Trophoblast cell (in vitro differentiated cells and primary cell): ENCODE data around the gene ARHGAP26. TPM values are rescaled to one million over a fixed set of nuclear protein-coding genes. Genes with fewer than 3 reads are reported as not detected.
A peak's percentile ranks its signal among the peaks of the same experiment; 100 is the strongest.

ENCODE experiments used
- DNase-seq, 2 donors: peaks; one replicate each; pipeline ENCODE4 v3.0.0-alpha.2; 2016
- H2AFZ ChIP-seq: 2 replicates; pipeline ENCODE4 v1.6.1; 2013; ENCODE audit warnings: low read length, moderate library complexity, mild to moderate bottlenecking; ENCODE audit not compliant: insufficient read depth, poor library complexity
- H2AK5ac ChIP-seq: 2 replicates; pipeline ENCODE4 v1.6.1; 2013; ENCODE audit warnings: mild to moderate bottlenecking, low read length
- H2BK120ac ChIP-seq: 2 replicates; pipeline ENCODE4 v1.6.1; 2013; ENCODE audit warnings: low read length, mild to moderate bottlenecking, moderate library complexity; ENCODE audit not compliant: insufficient read depth, poor library complexity
- H2BK12ac ChIP-seq: 2 replicates; pipeline ENCODE4 v1.6.1; 2013; ENCODE audit warnings: mild to moderate bottlenecking, low read length, moderate library complexity
- H2BK5ac ChIP-seq: 2 replicates; pipeline ENCODE4 v1.6.1; 2013; ENCODE audit warnings: low read length, low read depth, moderate library complexity, mild to moderate bottlenecking; ENCODE audit not compliant: poor library complexity
- H3K14ac ChIP-seq: 2 replicates; pipeline ENCODE4 v1.6.1; 2013; ENCODE audit warnings: mild to moderate bottlenecking, low read length
- H3K18ac ChIP-seq: 2 replicates; pipeline ENCODE4 v1.6.1; 2013; ENCODE audit warnings: mild to moderate bottlenecking, low read length
- H3K23ac ChIP-seq: 2 replicates; pipeline ENCODE4 v1.6.1; 2013; ENCODE audit warnings: low read length
- H3K27ac ChIP-seq: 2 replicates; pipeline ENCODE4 v1.5.1; 2013; ENCODE audit warnings: low read depth, mild to moderate bottlenecking, inconsistent platforms, low read length, moderate library complexity
- H3K27me3 ChIP-seq: 2 replicates; pipeline ENCODE4 v1.6.1; 2013; ENCODE audit warnings: inconsistent platforms, mild to moderate bottlenecking, low read length, moderate library complexity; ENCODE audit not compliant: insufficient read depth
- H3K36me3 ChIP-seq, 2 experiments: 1 replicate in 1 of 2; 2 replicates in 1 of 2; pipeline ENCODE4 v1.6.1; 2013; ENCODE audit warnings: low read length in 2 of 2, mild to moderate bottlenecking in 2 of 2, moderate library complexity in 1 of 2; ENCODE audit not compliant: insufficient read depth in 2 of 2, control insufficient read depth in 1 of 2
- H3K4ac ChIP-seq: 2 replicates; pipeline ENCODE4 v1.6.1; 2013; ENCODE audit warnings: low read depth, mild to moderate bottlenecking, low read length, moderate library complexity
- H3K4me1 ChIP-seq, 2 experiments: 1 replicate in 1 of 2; 2 replicates in 1 of 2; pipeline ENCODE4 v1.6.1; 2013; ENCODE audit warnings: low read length in 2 of 2, mild to moderate bottlenecking in 2 of 2, moderate library complexity in 1 of 2; ENCODE audit not compliant: insufficient read depth in 2 of 2, control insufficient read depth in 1 of 2
- H3K4me2 ChIP-seq: 2 replicates; pipeline ENCODE4 v1.6.1; 2013; ENCODE audit warnings: inconsistent platforms, mild to moderate bottlenecking, low read length, moderate library complexity
- H3K4me3 ChIP-seq: 2 replicates; pipeline ENCODE4 v1.5.1; 2013; ENCODE audit warnings: mild to moderate bottlenecking, low read depth, low read length, inconsistent platforms
- H3K79me1 ChIP-seq: one replicate; pipeline ENCODE4 v1.6.1; 2013; ENCODE audit warnings: low read length
- H3K79me2 ChIP-seq: 2 replicates; pipeline ENCODE4 v1.6.1; 2013; ENCODE audit warnings: low read length, mild to moderate bottlenecking; ENCODE audit not compliant: control insufficient read depth, insufficient read depth, poor library complexity
- H3K9ac ChIP-seq: 2 replicates; pipeline ENCODE4 v1.6.1; 2013; ENCODE audit warnings: mild to moderate bottlenecking, low read length
- H3K9me3 ChIP-seq: 2 replicates; pipeline ENCODE4 v1.6.1; 2013; ENCODE audit warnings: low read depth, mild to moderate bottlenecking, control low read depth, inconsistent platforms, low read length; ENCODE audit not compliant: insufficient read depth
- H4K12ac ChIP-seq: 2 replicates; pipeline ENCODE4 v1.6.1; 2013; ENCODE audit warnings: low read depth, mild to moderate bottlenecking, low read length, moderate library complexity
- H4K8ac ChIP-seq: 2 replicates; pipeline ENCODE4 v1.6.1; 2013; ENCODE audit warnings: low read depth, mild to moderate bottlenecking, low read length, moderate library complexity
- H4K91ac ChIP-seq: one replicate; pipeline ENCODE4 v1.6.1; 2013; ENCODE audit warnings: low read depth, mild to moderate bottlenecking, low read length, moderate library complexity
- WGBS: extraction: QIAGEN DNeasy Blood & Tissue Kit; methylation state at CpG from one replicate; pipeline ENCODE4 v1.1.7; 2013; ENCODE audit warnings: missing lambda C conversion rate; ENCODE audit not compliant: insufficient read length, insufficient coverage; ENCODE audit errors: extremely low coverage; 5-methylcytosine and 5-hydroxymethylcytosine counted together
- polyA plus RNA-seq: library from polyadenylated mRNA; stranded (reverse); fragments of 200-250 nt; gene quantifications from 2 replicates; pipeline ENCODE4 v1.2.3, GENCODE V29; 2013

Gene ARHGAP26, protein sequence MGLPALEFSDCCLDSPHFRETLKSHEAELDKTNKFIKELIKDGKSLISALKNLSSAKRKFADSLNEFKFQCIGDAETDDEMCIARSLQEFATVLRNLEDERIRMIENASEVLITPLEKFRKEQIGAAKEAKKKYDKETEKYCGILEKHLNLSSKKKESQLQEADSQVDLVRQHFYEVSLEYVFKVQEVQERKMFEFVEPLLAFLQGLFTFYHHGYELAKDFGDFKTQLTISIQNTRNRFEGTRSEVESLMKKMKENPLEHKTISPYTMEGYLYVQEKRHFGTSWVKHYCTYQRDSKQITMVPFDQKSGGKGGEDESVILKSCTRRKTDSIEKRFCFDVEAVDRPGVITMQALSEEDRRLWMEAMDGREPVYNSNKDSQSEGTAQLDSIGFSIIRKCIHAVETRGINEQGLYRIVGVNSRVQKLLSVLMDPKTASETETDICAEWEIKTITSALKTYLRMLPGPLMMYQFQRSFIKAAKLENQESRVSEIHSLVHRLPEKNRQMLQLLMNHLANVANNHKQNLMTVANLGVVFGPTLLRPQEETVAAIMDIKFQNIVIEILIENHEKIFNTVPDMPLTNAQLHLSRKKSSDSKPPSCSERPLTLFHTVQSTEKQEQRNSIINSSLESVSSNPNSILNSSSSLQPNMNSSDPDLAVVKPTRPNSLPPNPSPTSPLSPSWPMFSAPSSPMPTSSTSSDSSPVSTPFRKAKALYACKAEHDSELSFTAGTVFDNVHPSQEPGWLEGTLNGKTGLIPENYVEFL
- polyA plus RNA-seq = 3.3 and 3.7 TPM in 2 replicates

DNA sequence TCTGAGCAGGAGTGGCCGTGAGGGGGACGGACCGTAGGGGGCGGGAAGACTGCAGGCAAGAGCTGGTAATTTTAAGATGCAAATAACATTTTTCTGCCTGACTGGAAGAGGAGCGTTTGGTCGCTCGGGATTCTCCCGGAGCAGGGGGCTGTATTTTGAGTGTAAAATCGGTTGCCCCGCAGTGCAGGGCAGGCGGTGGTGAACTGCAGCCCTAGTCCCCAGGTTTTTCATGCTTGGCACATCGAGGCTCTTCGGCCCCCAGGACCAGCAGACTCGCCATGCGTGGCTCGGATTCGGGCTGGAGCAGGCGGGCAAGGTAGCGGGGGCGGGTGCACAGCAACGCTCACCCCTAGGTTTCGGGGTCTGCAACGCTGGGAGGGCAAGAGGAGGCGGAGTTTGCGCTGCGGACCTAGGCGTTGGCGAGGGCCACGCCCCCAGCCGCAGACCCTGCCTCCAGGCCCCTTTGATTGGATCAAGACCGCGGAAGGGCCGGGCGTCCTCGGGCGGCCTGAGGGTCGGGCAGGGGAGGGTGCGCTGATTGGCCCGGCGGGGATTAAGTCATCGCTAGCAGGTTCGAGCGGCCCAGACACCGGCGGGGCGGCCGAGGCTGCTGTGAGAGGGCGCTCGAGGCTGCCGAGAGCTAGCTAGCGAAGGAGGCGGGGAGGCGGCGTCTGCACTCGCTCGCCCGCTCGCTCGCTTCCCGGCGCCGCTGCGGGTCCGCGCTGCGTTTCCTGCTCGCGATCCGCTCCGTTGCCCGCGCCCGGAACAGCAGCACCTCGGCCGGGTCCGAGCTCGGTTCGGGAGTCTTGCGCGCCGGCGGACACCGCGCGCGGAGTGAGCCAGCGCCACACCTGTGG, at the start of gene ARHGAP26:
TSS of gene ARHGAP26 (plus strand) at position 585 of the 857 bp plus-strand sequence. CDS start 385 bp downstream, outside the sequence.
- Histone ChIP-seq H3K4me1 (peaks cover 4 to 9% of the 10 kb centered on the region in 2 experiments), H3K27ac (peak within 1 kb of the TSS; percentile 26), H4K8ac (peak within 1 kb of the TSS; percentile 51), H3K4ac (no peak within 1 kb of the TSS), H3K79me2 (no peaks in the 10 kb centered on the region), H3K4me3 (peak within 1 kb of the TSS; percentile 95), H4K12ac (no peak within 1 kb of the TSS), H3K79me1 (peaks cover 2% of the 10 kb centered on the region), H2AK5ac (no peak within 1 kb of the TSS), H2BK120ac (peak within 1 kb of the TSS; percentile 53), H3K9me3 (peaks cover 2% of the 10 kb centered on the region), H3K23ac (no peak within 1 kb of the TSS), H3K14ac (peak within 1 kb of the TSS; percentile 29), H4K91ac (no peak within 1 kb of the TSS), H2BK12ac (no peak within 1 kb of the TSS), H3K9ac (peak within 1 kb of the TSS; percentile 71), H3K27me3 (no peaks in the 10 kb centered on the region), H2BK5ac (no peak within 1 kb of the TSS), H3K18ac (no peak within 1 kb of the TSS), H3K4me2 (peak within 1 kb of the TSS; percentile 97), H2AFZ (peak within 1 kb of the TSS; percentile 94), H3K36me3 (no peaks in the 10 kb centered on the region)
- peak; percentile 98 for DNase-seq
- no CpG with 5 or more reads among the region's 87 CpGs for WGBS

DNA sequence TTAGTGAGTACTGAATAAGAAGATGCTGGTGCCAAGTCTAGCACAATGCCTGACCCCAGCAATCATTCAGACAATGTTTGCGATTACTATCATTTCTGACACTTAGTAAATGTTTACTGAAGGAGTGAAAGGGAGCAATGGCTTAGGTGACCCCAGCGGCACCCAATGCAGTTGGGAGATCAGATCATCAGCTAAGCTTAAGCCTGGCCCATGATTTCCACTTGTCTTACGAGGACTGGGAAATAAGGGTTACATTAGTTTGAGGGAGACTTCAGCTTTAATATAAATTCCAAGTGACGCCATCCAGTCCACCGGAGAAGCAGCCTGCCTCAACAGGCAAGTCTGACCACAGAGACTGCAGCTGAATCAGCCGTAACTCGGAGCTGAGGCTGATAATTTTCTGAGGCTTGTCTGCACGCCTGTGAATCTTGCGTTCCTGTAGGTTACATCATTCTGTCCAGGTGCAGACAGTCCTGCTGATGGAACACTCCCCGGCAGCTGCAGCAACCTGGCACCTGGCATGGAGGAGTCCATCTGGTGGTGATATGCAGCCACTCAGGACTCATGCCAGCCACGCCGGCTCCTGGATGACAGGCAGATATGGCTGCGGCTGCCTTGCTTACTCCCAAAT, 49.4 kb upstream of the ARHGAP26 start:
- Histone ChIP-seq H2AK5ac (no peak overlapping the region), H2BK5ac (no peak overlapping the region), H3K4ac (no peak overlapping the region), H3K4me2 (no peak overlapping the region), H3K4me3 (no peak overlapping the region), H4K91ac (no peak overlapping the region), H3K18ac (no peak overlapping the region), H2BK120ac (no peak overlapping the region), H3K4me1 (peaks cover 0 to 8% of the 10 kb centered on the region in 2 experiments), H2AFZ (no peak overlapping the region), H3K23ac (no peak overlapping the region), H3K27ac (no peak overlapping the region), H4K8ac (no peak overlapping the region), H3K36me3 (no peaks in the 10 kb centered on the region), H3K9ac (no peak overlapping the region), H3K9me3 (peaks cover 2% of the 10 kb centered on the region), H2BK12ac (no peak overlapping the region), H3K27me3 (no peaks in the 10 kb centered on the region), H3K79me1 (no peaks in the 10 kb centered on the region), H3K79me2 (no peaks in the 10 kb centered on the region), H4K12ac (no peak overlapping the region), H3K14ac (no peak overlapping the region)
- peak; percentile 93 to 95 for DNase-seq
- WGBS = no CpG with 5 or more reads among the region's 13 CpGs

DNA sequence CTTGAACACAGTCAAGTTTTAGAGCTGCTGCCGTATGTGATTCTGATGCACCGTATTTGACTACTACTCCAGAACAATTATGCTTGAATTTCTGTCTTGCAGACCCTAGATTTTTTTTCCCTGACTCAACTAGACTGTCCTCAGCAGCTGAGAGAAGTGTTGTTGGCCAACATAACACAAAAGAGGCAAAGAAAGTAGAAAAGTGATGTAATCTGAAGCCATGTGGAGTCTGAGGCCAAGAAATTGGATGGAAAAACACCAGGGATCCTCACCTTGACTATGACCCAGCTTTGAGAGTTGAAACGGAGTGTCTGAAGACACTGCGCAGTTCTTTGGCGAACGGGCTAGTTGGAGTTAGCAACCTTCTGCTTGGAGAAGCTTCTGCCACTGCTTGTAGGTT, 48.0 kb upstream of the ARHGAP26 start:
- H3K36me3 ChIP-seq = no peaks in the 10 kb centered on the region
- H2BK5ac ChIP-seq = no peak overlapping the region
- H3K18ac ChIP-seq = no peak overlapping the region
- peaks cover 0 to 8% of the 10 kb centered on the region in 2 experiments for H3K4me1 ChIP-seq
- H2BK120ac ChIP-seq = no peak overlapping the region
- no peak overlapping the region for H3K9ac ChIP-seq
- no peak overlapping the region for H4K91ac ChIP-seq
- H3K27me3 ChIP-seq = no peaks in the 10 kb centered on the region
- no CpG with 5 or more reads among the region's 6 CpGs for WGBS
- H3K14ac ChIP-seq = no peak overlapping the region
- no peak for DNase-seq
- H3K4me2 ChIP-seq = no peak overlapping the region
- H3K9me3 ChIP-seq = peaks cover 2% of the 10 kb centered on the region
- no peak overlapping the region for H3K23ac ChIP-seq
- no peak overlapping the region for H2AK5ac ChIP-seq
- H2BK12ac ChIP-seq = no peak overlapping the region
- H4K8ac ChIP-seq = no peak overlapping the region
- H3K79me1 ChIP-seq = no peaks in the 10 kb centered on the region
- no peak overlapping the region for H2AFZ ChIP-seq
- H4K12ac ChIP-seq = no peak overlapping the region
- H3K79me2 ChIP-seq = no peaks in the 10 kb centered on the region
- no peak overlapping the region for H3K4me3 ChIP-seq
- H3K4ac ChIP-seq = no peak overlapping the region
- H3K27ac ChIP-seq = no peak overlapping the region

DNA sequence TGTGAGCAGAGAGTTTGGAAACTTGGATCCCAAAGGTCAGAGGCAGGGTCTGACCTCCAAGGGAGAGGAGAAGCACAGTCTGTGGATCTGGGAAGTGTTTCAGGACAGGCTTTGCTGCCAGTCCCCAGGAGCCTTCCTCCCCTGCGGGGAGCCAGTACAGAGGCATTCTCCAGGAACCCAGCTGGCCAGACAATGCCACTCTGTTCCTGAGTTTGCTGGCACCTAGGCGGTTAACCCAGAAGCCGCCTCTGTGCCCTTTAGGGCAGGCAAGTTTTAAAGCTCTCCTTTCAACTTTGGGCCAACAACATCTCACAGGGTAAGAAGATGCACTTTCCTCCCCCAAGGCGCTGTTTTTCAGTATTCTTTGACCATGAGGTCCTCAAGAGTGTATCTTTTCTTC, 47.3 kb upstream of the ARHGAP26 start:
- peaks cover 2% of the 10 kb centered on the region for H3K9me3 ChIP-seq
- no peak overlapping the region for H3K18ac ChIP-seq
- H2BK12ac ChIP-seq = no peak overlapping the region
- H3K4ac ChIP-seq = no peak overlapping the region
- H4K8ac ChIP-seq = no peak overlapping the region
- H3K23ac ChIP-seq = no peak overlapping the region
- no peak overlapping the region for H2AFZ ChIP-seq
- H3K27ac ChIP-seq = no peak overlapping the region
- H3K4me3 ChIP-seq = no peak overlapping the region
- no CpG with 5 or more reads among the region's 4 CpGs for WGBS
- no peak overlapping the region for H4K91ac ChIP-seq
- no peak overlapping the region for H2BK5ac ChIP-seq
- no peak overlapping the region for H3K4me2 ChIP-seq
- no peak overlapping the region for H2BK120ac ChIP-seq
- no peak overlapping the region for H3K14ac ChIP-seq
- no peaks in the 10 kb centered on the region for H3K79me2 ChIP-seq
- DNase-seq = no peak
- no peaks in the 10 kb centered on the region for H3K27me3 ChIP-seq
- no peak overlapping the region for H3K9ac ChIP-seq
- no peaks in the 10 kb centered on the region for H3K36me3 ChIP-seq
- H4K12ac ChIP-seq = no peak overlapping the region
- H2AK5ac ChIP-seq = no peak overlapping the region
- no peaks in the 10 kb centered on the region for H3K79me1 ChIP-seq
- H3K4me1 ChIP-seq = peaks cover 0 to 8% of the 10 kb centered on the region in 2 experiments
